DOHH2 (cell line): ENCODE results near the gene PYDC2.

ENCODE experiments used
- CTCF ChIP-seq: fragments of 200-600 bp; sonication (generic); IDR thresholded peaks from one replicate; pipeline ENCODE4 v1.5.1; 2014; ENCODE audit warnings: antibody characterized with exemption, mild to moderate bottlenecking, low read depth, low read length; ENCODE audit not compliant: poor library complexity, severe bottlenecking
- EZH2phosphoT487 ChIP-seq: fragments of 200-600 bp; sonication (generic); IDR thresholded peaks from 2 replicates; pipeline ENCODE4 v1.6.1; 2017; ENCODE audit warnings: borderline replicate concordance, mild to moderate bottlenecking, antibody characterized with exemption, low read length, moderate library complexity, mixed read lengths

- TF ChIP-seq CTCF (no peak), EZH2phosphoT487 (no peak)
Observed at GRCh38 chr3:191414286-191414685, 46.7 kb upstream of the PYDC2 start.
